ENCODE results near the gene TMEM131. TPM values are rescaled to one million over a fixed set of nuclear protein-coding genes. Genes with fewer than 3 reads are reported as not detected.

The TMEM131 gene
- total RNA-seq, 1 donor, result 43.6 TPM

DNA sequence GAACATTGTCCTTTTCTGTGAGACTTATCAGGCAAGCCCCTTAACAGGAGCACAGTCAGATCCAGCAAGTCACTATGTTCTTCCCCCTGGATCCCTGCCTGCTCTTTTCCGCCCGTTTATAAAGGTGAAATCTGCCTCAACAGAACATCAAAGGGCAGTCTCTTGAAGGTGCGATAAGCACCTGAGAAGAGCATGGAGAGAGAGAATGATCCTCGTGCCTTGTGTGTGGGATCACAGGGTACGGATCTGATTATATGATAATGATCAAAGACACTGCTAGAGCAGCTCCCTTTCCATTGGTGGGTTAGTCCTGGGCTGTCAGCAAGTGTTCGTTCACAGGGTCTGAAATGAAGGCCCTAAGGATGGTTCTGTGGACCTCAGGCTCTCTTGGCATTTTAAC is 176.0 kb downstream of the TMEM131 start:
- no peak overlapping the region for H3K4me3 ChIP-seq (ENCODE audit: low read depth, low read length)
- TF ChIP-seq, protein P1, sequence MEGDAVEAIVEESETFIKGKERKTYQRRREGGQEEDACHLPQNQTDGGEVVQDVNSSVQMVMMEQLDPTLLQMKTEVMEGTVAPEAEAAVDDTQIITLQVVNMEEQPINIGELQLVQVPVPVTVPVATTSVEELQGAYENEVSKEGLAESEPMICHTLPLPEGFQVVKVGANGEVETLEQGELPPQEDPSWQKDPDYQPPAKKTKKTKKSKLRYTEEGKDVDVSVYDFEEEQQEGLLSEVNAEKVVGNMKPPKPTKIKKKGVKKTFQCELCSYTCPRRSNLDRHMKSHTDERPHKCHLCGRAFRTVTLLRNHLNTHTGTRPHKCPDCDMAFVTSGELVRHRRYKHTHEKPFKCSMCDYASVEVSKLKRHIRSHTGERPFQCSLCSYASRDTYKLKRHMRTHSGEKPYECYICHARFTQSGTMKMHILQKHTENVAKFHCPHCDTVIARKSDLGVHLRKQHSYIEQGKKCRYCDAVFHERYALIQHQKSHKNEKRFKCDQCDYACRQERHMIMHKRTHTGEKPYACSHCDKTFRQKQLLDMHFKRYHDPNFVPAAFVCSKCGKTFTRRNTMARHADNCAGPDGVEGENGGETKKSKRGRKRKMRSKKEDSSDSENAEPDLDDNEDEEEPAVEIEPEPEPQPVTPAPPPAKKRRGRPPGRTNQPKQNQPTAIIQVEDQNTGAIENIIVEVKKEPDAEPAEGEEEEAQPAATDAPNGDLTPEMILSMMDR (IDR thresholded peaks at IDR 0.05; ENCODE audit: insufficient read depth, low read depth, low read length), result no peak
- DNase-seq (ENCODE audit: low read depth), result no peak

DNA sequence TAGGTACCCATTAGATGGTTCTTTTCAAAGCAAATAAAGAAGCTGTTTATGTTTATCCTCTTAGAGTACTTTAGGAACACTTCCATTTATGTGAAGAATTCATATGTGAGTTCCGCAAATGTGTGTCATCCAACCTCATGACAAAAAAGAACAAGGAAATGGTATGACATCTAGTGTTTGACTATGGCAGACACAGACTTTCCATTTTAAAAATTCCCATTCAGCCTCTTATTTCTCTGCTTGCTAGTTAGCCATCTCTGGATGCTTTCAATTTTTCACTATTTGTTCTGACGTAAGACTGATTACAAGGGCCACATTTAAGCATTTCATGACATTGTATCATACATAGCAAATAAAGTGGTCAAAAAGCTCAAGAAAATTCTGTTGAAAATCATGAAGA is 179.3 kb downstream of the TMEM131 start:
- TF ChIP-seq, protein P1 (IDR thresholded peaks at IDR 0.05; ENCODE audit: insufficient read depth, low read depth, low read length), result no peak
- no peak for DNase-seq (ENCODE audit: low read depth)
- no peak overlapping the region for H3K4me3 ChIP-seq (ENCODE audit: low read depth, low read length)

DNA sequence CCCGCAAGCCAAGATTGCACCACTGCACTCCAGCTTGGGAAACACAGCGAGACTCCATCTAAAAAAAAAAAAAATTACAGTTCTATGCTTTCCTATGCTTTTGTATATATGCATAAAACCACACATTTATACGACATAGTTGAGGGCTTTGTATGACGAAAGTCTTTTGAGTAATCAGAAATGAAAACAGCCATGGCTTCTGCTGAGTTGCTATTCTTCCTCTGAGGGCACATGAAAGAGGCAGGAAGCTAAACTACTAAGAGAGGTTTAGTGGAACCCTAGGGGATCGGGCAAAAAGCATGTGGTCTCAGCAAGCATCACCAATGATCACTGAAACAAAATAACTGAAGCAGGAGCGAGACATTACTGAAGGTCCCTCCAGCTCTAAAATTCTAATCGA is 182.8 kb downstream of the TMEM131 start:
- TF ChIP-seq, protein P1 (IDR thresholded peaks at IDR 0.05; ENCODE audit: insufficient read depth, low read depth, low read length), result no peak
- no peak overlapping the region for H3K4me3 ChIP-seq (ENCODE audit: low read depth, low read length)
- DNase-seq (ENCODE audit: low read depth), result peak; percentile 32

DNA sequence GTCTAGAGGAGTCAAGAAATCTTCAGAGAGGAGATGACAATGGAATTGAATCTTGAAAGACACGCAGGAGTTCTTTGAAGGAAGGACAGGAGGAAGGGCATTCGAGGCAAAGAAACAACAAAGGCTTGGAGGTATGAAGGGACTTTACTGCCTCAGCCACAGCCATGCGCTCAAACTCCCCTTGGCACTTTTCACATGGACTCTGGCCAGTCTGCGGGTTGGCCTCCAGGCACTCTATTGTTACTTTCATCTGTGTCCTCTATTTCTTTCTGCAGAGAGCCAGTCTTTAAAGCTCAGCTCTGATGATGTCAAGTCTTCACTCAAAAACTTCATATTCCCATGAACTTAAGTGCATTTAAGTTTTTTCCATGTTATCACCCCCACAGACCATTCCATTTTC is 186.9 kb downstream of the TMEM131 start:
- no peak for DNase-seq (ENCODE audit: low read depth)
- TF ChIP-seq, protein P1 (IDR thresholded peaks at IDR 0.05; ENCODE audit: insufficient read depth, low read depth, low read length), result no peak
- H3K4me3 ChIP-seq (ENCODE audit: low read depth, low read length), result no peak overlapping the region

DNA sequence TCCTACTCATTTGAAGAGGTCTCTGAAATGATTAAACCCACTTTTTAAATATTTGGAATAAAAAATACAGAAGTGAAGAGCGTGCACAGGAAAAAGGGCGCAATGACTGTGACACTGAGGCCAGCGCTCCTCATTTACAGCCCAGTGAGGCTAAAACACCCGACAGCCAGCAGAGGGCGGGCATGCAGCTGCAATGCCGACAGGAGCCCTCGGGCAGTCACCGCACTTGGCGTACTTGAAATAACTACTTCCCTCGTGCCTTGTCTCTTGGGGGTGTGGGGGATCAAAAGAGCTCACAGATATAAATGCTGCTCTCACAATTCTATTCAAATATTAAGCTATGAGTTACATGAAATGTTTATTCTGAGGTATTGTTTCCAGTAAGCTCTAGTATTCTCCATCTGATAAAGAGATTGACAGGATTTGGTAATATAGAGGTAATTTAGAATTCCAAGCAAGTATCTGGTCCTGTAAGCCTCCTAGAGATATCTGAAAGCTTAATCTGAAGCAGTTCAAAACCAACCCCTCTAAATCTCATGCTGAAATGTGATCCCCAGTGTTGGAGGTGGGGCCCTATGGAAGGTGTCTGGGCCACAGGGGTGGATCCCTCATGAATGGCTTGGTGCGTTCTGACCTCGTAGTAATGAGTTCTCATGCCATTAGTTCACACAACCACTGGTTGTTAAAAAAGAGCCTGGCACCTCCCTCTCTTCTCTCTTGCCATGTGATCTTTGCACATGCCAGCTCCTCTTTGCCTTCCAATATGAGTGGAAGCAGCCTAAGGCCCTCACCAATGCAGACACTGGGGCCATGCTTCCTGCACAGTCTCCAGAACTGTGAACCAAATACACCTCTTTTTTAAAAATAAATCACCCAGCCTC is 188.8 kb downstream of the TMEM131 start:
- TF ChIP-seq, protein P1 (IDR thresholded peaks at IDR 0.05; ENCODE audit: insufficient read depth, low read depth, low read length), result peak; percentile 91
- H3K4me3 ChIP-seq (ENCODE audit: low read depth, low read length), result no peak overlapping the region
- DNase-seq (ENCODE audit: low read depth), result peak; percentile 78

DNA sequence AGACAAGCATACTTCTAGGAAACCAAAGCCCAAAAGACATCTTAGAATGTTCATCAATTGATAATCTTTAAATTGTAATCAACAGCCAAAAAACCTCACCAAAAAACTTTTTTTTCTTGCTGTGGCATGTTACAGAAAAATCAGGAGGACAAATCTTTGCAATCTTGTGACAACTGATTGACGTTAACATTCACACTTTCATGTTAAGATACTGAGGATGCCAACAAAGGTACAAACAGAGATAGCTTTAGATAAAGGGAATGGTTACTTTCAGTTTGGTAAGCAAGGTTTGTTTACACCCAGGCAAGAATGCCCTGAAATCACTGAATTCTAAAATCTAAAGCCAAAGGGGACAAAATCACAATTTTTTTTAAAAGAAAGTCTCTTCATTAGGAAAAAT is 190.0 kb downstream of the TMEM131 start:
- TF ChIP-seq, protein P1 (IDR thresholded peaks at IDR 0.05; ENCODE audit: insufficient read depth, low read depth, low read length), result no peak
- H3K4me3 ChIP-seq (ENCODE audit: low read depth, low read length), result no peak overlapping the region
- DNase-seq (ENCODE audit: low read depth), result no peak

Data from fibroblast of villous mesenchyme (primary cell).